Astrocyte (in vitro differentiated cells and primary cell): ENCODE measurements around the gene LIME1. TPM values are rescaled to one million over a fixed set of nuclear protein-coding genes. Genes with fewer than 3 reads are reported as not detected.

Source experiments
- DNase-seq: peaks from one replicate; pipeline ENCODE4 v3.0.0-alpha.2; 2010; ENCODE audit warnings: low read depth
- FAIRE-seq: peaks from 2 replicates; lab custom pipeline; 2011; peaks lifted over from hg19 to GRCh38; lab: Jason Lieb, UNC
- H2AFZ ChIP-seq: 2 replicates; pipeline ENCODE4 v1.6.0; 2012; ENCODE audit warnings: low read depth, low read length, inconsistent platforms
- H3K27ac ChIP-seq: 2 replicates; pipeline ENCODE4 v1.5.1; 2011; ENCODE audit warnings: low read depth, low read length, inconsistent platforms
- H3K27me3 ChIP-seq: 2 replicates; pipeline ENCODE4 v1.6.0; 2011; ENCODE audit warnings: low read length, inconsistent platforms; ENCODE audit not compliant: insufficient read depth
- H3K36me3 ChIP-seq: 2 replicates; pipeline ENCODE4 v1.5.1; 2011; ENCODE audit warnings: low read length, inconsistent platforms; ENCODE audit not compliant: insufficient read depth
- H3K4me1 ChIP-seq: 2 replicates; pipeline ENCODE4 v1.5.1; 2011; ENCODE audit warnings: low read length, inconsistent platforms; ENCODE audit not compliant: insufficient read depth
- H3K4me2 ChIP-seq: 2 replicates; pipeline ENCODE4 v1.6.0; 2012; ENCODE audit warnings: low read length, inconsistent platforms
- H3K4me3 ChIP-seq: 2 replicates; pipeline ENCODE4 v1.5.1; 2011; ENCODE audit warnings: low read depth, mild to moderate bottlenecking, low read length, inconsistent platforms; ENCODE audit not compliant: insufficient read depth
- H3K79me2 ChIP-seq: 2 replicates; pipeline ENCODE4 v1.6.0; 2012; ENCODE audit warnings: mild to moderate bottlenecking, low read length, inconsistent platforms; ENCODE audit not compliant: insufficient read depth
- H3K9ac ChIP-seq: 2 replicates; pipeline ENCODE4 v1.6.0; 2012; ENCODE audit warnings: mild to moderate bottlenecking, low read length, inconsistent platforms
- H3K9me3 ChIP-seq: 2 replicates; pipeline ENCODE4 v1.5.1; 2012; ENCODE audit warnings: low read depth, mild to moderate bottlenecking, low read length, inconsistent platforms; ENCODE audit not compliant: insufficient read depth
- H4K20me1 ChIP-seq: 2 replicates; pipeline ENCODE4 v1.6.0; 2012; ENCODE audit warnings: low read length, inconsistent platforms; ENCODE audit not compliant: insufficient read depth
- H3K27ac Mint-ChIP-seq: one replicate; pipeline ENCODE4 v1.8.0; 2021; ENCODE audit warnings: mild to moderate bottlenecking, mixed read lengths; ENCODE audit not compliant: unreplicated experiment
- H3K27me3 Mint-ChIP-seq: one replicate; pipeline ENCODE4 v1.8.0; 2021; ENCODE audit warnings: low read depth, mixed read lengths; ENCODE audit not compliant: unreplicated experiment
- H3K36me3 Mint-ChIP-seq: one replicate; pipeline ENCODE4 v1.8.0; 2021; ENCODE audit warnings: low read depth, mixed read lengths; ENCODE audit not compliant: unreplicated experiment
- H3K4me1 Mint-ChIP-seq: one replicate; pipeline ENCODE4 v1.8.0; 2021; ENCODE audit warnings: low read depth, mixed read lengths; ENCODE audit not compliant: unreplicated experiment
- H3K4me3 Mint-ChIP-seq: one replicate; pipeline ENCODE4 v1.8.0; 2021; ENCODE audit warnings: mild to moderate bottlenecking, moderate library complexity, mixed read lengths; ENCODE audit not compliant: unreplicated experiment
- H3K9me3 Mint-ChIP-seq: one replicate; pipeline ENCODE4 v1.8.0; 2021; ENCODE audit warnings: mild to moderate bottlenecking, mixed read lengths; ENCODE audit not compliant: unreplicated experiment
- CTCF ChIP-seq: IDR thresholded peaks from 2 replicates; pipeline ENCODE4 v1.5.1; 2011; ENCODE audit warnings: low read depth, mild to moderate bottlenecking, inconsistent platforms, low read length, moderate library complexity; ENCODE audit not compliant: insufficient read depth
- EZH2 ChIP-seq: IDR thresholded peaks from 2 replicates; pipeline ENCODE4 v1.6.1; 2012; ENCODE audit warnings: mild to moderate bottlenecking, low read length, inconsistent platforms; ENCODE audit not compliant: insufficient read depth
- total RNA-seq: library from RNA; stranded (reverse); gene quantifications from 2 replicates; pipeline ENCODE4 v1.2.1, GENCODE V29; 2021

Gene LIME1
- total RNA-seq, 1 donor from 2014 or later, result 7.6 TPM

- DNase-seq (no peak), FAIRE-seq (no peak)
- Histone ChIP-seq H3K4me1 (peaks cover 36% of the 10 kb centered on the region), H3K79me2 (peaks cover 24% of the 10 kb centered on the region), H3K36me3 (no peaks in the 10 kb centered on the region), H3K9ac (peak overlapping the region; percentile 72), H3K27me3 (no peaks in the 10 kb centered on the region), H2AFZ (no peak overlapping the region), H3K4me2 (peak overlapping the region; percentile 82), H3K4me3 (no peak overlapping the region), H4K20me1 (no peaks in the 10 kb centered on the region), H3K27ac (peak overlapping the region; percentile 87), H3K9me3 (no peaks in the 10 kb centered on the region)
- TF ChIP-seq CTCF (no peak), EZH2 (no peak)
- Mint-ChIP-seq H3K36me3 (peaks cover 2% of the 10 kb centered on the region), H3K4me1 (peaks cover 6% of the 10 kb centered on the region), H3K4me3 (no peak overlapping the region), H3K27me3 (no peaks in the 10 kb centered on the region), H3K27ac (peak overlapping the region; percentile 72), H3K9me3 (no peaks in the 10 kb centered on the region)
Observed at GRCh38 chr20:63699466-63700198, 36.8 kb upstream of the LIME1 start.

GRCh38 chr20:63700199-63701050, 36.0 kb upstream of the LIME1 start:
- H3K4me1 Mint-ChIP-seq, result peaks cover 6% of the 10 kb centered on the region
- H3K27ac ChIP-seq, result no peak overlapping the region
- H3K4me3 Mint-ChIP-seq, result no peak overlapping the region

More at GRCh38 chr20:63700199-63701050, 36.0 kb upstream of the LIME1 start:
- Mint-ChIP-seq H3K27me3 (no peaks in the 10 kb centered on the region), H3K36me3 (peaks cover 6% of the 10 kb centered on the region), H3K9me3 (no peaks in the 10 kb centered on the region), H3K27ac (no peak overlapping the region)
- DNase-seq, result no peak
- H3K9ac ChIP-seq, result no peak overlapping the region
- no peak overlapping the region for H3K4me3 ChIP-seq
- peaks cover 36% of the 10 kb centered on the region for H3K4me1 ChIP-seq
- no peak overlapping the region for H2AFZ ChIP-seq
- no peaks in the 10 kb centered on the region for H3K27me3 ChIP-seq
- peaks cover 6% of the 10 kb centered on the region for H4K20me1 ChIP-seq
- peaks cover 4% of the 10 kb centered on the region for H3K36me3 ChIP-seq
- H3K79me2 ChIP-seq, result peaks cover 32% of the 10 kb centered on the region
- FAIRE-seq, result no peak
- no peaks in the 10 kb centered on the region for H3K9me3 ChIP-seq
- TF ChIP-seq CTCF (no peak), EZH2 (no peak)
- no peak overlapping the region for H3K4me2 ChIP-seq
